ENCODE data around the gene TSPAN3.

Gene TSPAN3

DNA sequence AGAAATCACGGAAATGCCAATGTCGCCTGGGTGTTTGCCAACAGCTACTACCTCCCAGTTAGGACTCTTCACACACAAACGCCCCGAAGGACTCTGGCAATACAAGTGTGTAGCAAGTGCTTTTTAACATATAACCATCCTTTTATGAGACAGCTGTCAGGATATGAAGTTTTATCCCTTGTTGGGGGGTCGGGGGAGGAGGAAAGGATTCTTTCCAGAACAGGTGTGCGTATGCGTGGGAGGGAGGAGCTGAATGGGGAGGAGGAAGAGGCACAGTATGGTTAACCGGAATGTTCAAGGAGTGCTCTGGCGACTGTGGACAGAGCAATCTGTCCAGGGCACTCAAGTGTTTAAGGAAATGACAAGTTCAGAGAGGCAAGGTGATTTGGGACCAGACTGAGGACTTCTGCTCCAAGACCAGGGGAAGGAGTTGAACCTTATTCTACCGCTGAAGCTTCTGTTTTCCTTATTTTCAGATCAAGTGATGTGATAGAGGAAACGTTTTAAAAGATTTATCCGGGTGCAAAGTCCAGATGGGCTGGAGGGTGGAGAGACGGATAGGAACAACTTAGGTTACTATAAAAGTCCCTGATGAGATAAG is 1.3 kb downstream of the TSPAN3 start:
- no peaks in the 10 kb centered on the region for H3K9me3 Mint-ChIP-seq
- H3K36me3 Mint-ChIP-seq, result peaks cover 7% of the 10 kb centered on the region
- H3K4me1 Mint-ChIP-seq, result peaks cover 57% of the 10 kb centered on the region
- H3K27ac Mint-ChIP-seq, result peak overlapping the region; percentile 76
- peak overlapping the region; percentile 81 for H3K4me3 Mint-ChIP-seq
- H3K27me3 Mint-ChIP-seq, result no peaks in the 10 kb centered on the region
- ATAC-seq, result no peak

DNA sequence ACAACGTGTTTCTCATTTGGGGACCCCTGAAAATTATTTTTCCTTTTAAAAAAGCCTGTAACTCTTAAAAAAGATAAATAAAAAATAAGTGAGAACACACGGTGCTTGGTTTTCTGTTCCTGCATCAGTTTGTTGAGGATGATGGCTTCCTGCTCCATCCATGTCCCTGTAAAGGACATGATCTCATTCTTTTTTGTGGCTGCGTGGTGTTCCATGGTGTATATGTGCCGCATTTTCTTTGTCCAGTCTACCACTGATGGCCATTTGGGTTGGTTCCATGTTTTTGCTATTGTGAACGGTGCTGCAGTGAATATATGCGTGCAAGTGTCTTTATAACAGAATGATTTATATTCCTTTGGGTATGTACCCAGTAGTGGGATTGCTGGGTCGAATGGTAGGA is 2.3 kb downstream of the TSPAN3 start:
- H3K27ac Mint-ChIP-seq, result peak overlapping the region; percentile 67
- peaks cover 63% of the 10 kb centered on the region for H3K4me1 Mint-ChIP-seq
- H3K36me3 Mint-ChIP-seq, result peaks cover 12% of the 10 kb centered on the region
- ATAC-seq, result no peak
- H3K9me3 Mint-ChIP-seq, result no peaks in the 10 kb centered on the region
- no peaks in the 10 kb centered on the region for H3K27me3 Mint-ChIP-seq
- H3K4me3 Mint-ChIP-seq, result no peak overlapping the region

DNA sequence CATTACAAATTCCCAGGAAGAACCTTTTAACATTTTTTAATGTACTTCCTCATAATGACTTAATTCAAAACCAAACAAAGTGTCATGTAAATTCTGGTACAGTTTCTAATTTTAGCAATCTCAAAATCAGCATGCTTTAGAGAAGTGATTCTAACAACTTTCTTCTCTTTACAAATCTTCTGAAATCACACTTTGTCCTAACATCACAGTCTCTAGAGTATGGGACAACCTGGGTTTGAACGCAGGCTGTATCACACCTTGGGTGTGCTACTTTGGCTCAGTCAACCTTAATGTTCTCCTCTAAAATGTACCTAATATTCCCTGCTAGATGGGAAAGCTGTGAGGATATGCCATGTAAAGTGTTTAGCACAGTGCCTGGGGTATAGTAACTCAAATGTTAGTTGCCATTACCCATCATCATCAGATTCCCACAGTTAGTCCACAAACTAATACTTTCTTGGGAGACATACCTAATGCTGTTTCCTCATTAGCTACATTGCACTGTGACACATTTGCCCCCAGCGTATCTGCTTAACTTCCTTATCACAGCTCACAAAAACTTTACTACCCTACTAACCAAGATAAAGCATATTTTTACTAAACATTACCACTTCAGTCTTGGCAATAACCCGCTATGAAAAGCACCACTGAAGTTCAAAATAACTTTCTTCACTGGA is 3.1 kb downstream of the TSPAN3 start:
- peak; percentile 5 for ATAC-seq
- peaks cover 12% of the 10 kb centered on the region for H3K36me3 Mint-ChIP-seq
- peak overlapping the region; percentile 30 for H3K4me3 Mint-ChIP-seq
- H3K9me3 Mint-ChIP-seq, result no peaks in the 10 kb centered on the region
- no peaks in the 10 kb centered on the region for H3K27me3 Mint-ChIP-seq
- H3K4me1 Mint-ChIP-seq, result peaks cover 71% of the 10 kb centered on the region
- H3K27ac Mint-ChIP-seq, result peak overlapping the region; percentile 67

DNA sequence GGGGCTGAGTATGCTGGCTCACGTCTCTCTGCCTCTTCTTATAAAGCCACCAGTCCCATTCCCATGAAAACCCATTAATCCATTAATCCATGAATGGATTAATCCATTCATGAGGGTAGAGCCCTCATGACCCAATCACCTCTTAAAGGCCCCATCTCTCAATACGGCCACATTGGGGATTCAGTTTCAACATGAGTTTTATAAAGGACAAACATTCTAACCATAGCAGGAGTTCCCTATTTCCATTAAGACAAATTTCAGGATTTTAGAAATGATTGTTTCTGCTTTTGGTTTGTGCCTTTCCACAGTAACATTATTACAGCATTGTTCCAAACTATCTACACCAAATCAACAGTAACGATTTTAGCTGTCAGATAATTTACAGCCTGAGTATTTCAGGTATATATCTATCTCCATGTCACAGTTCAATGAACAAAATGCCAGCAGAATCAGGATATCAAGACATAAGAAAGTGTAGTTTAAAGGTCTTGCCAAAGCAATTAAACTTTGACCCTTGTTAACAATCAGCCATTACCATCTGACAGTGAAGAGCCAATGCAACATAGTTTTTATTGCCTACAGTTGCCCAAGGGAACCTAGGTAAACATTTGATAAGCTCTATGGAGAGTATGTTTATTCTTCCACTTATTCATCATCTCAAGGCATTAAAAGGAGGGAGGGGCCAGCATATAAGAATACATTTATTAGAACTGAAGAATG is 3.8 kb downstream of the TSPAN3 start:
- Mint-ChIP-seq H3K36me3 (peaks cover 12% of the 10 kb centered on the region), H3K27ac (peak overlapping the region; percentile 67), H3K27me3 (no peaks in the 10 kb centered on the region), H3K4me1 (peaks cover 76% of the 10 kb centered on the region), H3K4me3 (peak overlapping the region; percentile 30), H3K9me3 (no peaks in the 10 kb centered on the region)
- no peak for ATAC-seq

DNA sequence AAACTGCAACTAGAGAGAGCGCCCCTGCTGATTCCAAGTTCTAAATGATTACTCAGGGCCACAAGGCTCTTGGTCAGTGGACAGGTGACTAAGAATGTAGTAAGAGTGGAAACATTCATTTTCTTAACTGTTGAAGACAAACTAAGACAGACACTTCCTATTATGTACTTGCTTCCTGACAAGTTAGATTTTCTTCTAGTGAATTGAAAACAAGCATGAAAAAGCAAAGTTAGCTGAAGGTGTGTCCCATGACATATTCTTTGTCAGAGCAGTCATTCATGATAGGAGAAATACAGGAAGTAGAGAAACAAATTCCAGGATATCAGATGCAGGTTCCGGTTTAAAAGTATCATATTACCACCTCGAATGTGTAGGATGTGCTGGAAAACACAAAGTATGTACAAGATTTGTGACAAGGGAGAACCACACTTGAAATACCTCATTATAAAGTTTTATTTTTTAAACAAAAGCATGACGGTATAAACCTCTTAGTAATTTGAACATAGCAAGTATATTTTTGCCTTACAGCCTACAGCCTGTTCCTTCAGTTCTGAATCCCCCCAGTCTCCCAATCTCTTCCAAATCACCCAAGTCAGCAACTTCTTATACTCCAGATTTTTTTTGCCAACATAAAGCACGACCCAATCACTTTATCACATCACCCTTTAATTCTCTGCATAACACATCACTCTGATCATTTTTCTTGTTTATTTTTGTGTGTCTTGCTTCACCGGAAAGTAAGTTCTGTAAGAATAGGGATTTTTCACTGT is 6.2 kb downstream of the TSPAN3 start:
- Mint-ChIP-seq H3K4me3 (no peak overlapping the region), H3K27me3 (no peaks in the 10 kb centered on the region), H3K9me3 (no peaks in the 10 kb centered on the region), H3K4me1 (peaks cover 81% of the 10 kb centered on the region), H3K27ac (no peak overlapping the region), H3K36me3 (peaks cover 12% of the 10 kb centered on the region)
- no peak for ATAC-seq

DNA sequence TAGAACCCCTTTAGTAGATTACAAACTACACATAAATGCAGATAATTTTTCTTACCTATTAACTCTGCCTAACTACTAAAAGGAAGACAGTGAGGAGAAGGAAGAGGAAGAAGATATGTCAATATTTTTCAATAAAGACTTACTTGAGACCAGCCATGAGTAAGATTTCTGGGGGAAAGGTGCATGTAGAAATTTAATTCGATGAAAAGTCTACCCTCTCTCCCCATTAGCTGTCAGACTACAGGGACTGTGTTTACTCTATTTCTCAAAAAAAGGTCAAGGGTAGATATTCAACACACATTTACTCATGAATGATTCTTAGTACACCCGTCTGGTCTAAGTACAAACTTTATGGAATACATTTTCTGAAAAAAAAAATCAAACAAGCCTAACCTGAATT is 6.8 kb downstream of the TSPAN3 start:
- no peak for ATAC-seq
- peaks cover 79% of the 10 kb centered on the region for H3K4me1 Mint-ChIP-seq
- no peak overlapping the region for H3K27ac Mint-ChIP-seq
- no peaks in the 10 kb centered on the region for H3K27me3 Mint-ChIP-seq
- H3K9me3 Mint-ChIP-seq, result no peaks in the 10 kb centered on the region
- H3K4me3 Mint-ChIP-seq, result no peak overlapping the region
- H3K36me3 Mint-ChIP-seq, result peaks cover 12% of the 10 kb centered on the region

DNA sequence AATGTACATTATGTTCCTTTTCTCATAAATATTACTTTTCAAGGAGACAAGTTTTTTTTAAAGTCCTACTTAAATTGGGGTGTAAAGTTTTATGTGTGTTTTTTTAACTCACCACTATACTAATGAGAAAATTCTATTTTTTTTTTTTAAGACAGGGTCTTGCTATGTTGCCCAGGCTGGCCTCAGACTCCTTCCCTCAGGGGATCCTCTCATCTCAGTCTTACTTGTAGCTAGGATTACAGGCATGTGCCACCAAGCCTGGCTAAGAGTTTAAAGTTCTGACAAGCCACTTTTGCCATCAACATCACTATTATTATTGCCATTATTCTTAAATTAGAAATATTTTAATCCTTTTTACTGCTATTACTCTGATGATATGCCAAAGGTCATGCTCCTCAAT is 7.7 kb downstream of the TSPAN3 start:
- H3K27ac Mint-ChIP-seq, result no peak overlapping the region
- no peaks in the 10 kb centered on the region for H3K27me3 Mint-ChIP-seq
- no peak overlapping the region for H3K4me3 Mint-ChIP-seq
- H3K36me3 Mint-ChIP-seq, result peaks cover 12% of the 10 kb centered on the region
- no peak for ATAC-seq
- H3K4me1 Mint-ChIP-seq, result peaks cover 77% of the 10 kb centered on the region
- no peaks in the 10 kb centered on the region for H3K9me3 Mint-ChIP-seq

DNA sequence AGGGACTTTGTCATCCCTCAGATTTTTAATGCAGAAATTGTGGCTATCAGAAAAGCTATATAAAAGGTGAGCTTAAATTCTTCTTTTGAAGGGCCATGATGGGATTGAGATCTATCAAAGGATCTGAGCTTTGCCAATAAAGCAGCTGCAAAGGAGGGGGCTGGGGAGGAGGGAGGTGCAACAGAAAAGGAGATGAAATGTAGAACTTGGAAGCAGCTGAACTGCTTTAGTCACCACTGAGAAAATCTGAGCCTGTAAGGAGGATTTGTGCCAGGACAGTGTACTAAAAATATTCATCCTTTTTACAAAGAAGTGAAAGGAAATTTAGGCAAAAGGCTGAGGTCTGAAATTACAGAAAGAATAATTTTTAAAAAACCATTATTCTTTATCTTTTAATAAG is 10.4 kb downstream of the TSPAN3 start:
- H3K27ac Mint-ChIP-seq, result peak overlapping the region; percentile 51
- no peaks in the 10 kb centered on the region for H3K9me3 Mint-ChIP-seq
- ATAC-seq, result no peak
- no peaks in the 10 kb centered on the region for H3K27me3 Mint-ChIP-seq
- peaks cover 14% of the 10 kb centered on the region for H3K36me3 Mint-ChIP-seq
- no peak overlapping the region for H3K4me3 Mint-ChIP-seq
- H3K4me1 Mint-ChIP-seq, result peaks cover 76% of the 10 kb centered on the region

DNA sequence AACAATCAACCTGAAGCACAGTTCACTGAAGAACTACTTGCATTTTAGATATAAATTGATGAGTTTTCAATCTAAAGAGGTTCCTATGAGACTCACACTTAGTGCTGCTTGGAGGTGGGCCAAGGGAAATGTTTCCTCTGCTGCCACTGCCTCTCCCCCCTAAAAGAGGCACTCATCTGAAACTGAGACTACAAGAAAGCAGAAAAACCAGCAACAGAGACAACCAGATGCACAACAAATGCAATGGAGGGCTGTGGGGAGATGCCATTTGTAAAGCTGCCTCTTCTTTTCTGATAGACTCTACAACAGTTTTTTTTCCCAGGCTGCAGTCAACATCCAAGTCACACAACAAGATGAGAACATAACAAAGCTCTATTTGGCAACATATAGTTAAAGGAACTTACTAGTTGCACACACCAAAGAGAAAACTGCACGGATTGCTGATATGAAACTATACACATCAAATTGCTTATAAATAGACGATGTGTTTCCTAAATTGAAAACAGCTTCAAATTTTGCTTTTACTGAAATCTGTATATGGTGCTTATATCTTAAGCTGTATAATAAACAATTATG is 11.0 kb downstream of the TSPAN3 start:
- Mint-ChIP-seq H3K27ac (peak overlapping the region; percentile 51), H3K36me3 (peaks cover 14% of the 10 kb centered on the region), H3K4me3 (no peak overlapping the region), H3K4me1 (peaks cover 77% of the 10 kb centered on the region), H3K27me3 (no peaks in the 10 kb centered on the region), H3K9me3 (no peaks in the 10 kb centered on the region)
- ATAC-seq, result no peak

DNA sequence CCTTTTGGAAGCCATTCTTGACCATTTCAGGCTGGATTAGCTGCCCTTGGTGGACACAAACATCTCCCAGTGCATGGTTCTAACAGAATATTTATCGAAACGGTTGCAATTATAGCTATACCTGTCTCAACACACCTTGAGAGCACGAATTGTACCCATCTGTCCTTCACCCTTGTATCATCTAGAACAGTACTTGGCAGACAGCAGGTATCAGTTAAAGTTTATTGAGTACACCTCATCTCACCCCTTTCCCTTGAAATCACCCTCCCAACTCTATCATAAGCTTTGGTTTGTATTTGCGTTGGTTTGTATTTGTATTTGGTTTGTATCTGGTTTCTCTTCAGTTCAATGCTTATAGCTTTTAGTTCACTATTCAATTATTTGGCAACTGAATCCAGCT is 12.4 kb downstream of the TSPAN3 start:
- H3K4me3 Mint-ChIP-seq, result no peak overlapping the region
- H3K27ac Mint-ChIP-seq, result peak overlapping the region; percentile 50
- H3K27me3 Mint-ChIP-seq, result no peaks in the 10 kb centered on the region
- H3K4me1 Mint-ChIP-seq, result peaks cover 77% of the 10 kb centered on the region
- peaks cover 18% of the 10 kb centered on the region for H3K36me3 Mint-ChIP-seq
- no peak for ATAC-seq
- no peaks in the 10 kb centered on the region for H3K9me3 Mint-ChIP-seq

DNA sequence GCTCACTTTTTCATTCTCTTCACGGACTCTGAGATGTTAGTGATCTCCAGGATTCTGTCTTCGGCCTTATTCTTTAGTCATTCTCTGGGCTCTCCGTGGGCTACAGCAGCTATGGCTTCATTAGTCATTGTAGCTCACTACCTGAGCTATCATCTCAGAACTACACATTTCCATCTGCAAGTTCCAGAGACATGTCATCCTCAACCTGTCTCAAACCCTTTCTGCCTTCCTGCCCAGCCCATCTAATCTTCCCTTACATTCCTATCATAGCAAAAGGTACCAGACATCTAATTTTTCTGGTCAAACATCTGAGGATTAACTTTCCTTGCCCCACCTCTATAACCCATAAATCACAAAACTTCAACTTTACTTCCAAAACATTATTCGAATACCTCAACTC is 13.2 kb downstream of the TSPAN3 start:
- Mint-ChIP-seq H3K27me3 (no peaks in the 10 kb centered on the region), H3K36me3 (peaks cover 18% of the 10 kb centered on the region), H3K27ac (peak overlapping the region; percentile 50), H3K4me1 (peaks cover 69% of the 10 kb centered on the region), H3K9me3 (no peaks in the 10 kb centered on the region), H3K4me3 (no peak overlapping the region)
- ATAC-seq, result no peak

DNA sequence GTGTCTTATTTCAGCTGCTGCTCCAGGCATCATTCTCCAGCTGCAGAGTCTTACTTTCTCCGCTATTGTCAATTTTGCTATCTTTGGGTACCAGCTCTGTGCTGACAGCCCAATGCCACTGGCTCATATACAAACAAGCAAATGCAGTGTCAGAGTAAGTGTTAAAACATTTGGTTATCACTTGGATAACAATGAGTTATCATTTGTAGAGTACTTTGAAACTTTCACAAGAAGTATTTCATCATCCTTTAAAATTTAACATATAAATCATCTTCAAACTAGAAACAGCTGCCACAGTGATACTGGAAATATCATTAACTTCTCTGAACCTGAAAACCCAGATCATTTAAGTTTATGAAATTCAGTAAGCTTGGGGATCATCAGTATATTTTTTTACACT is 13.8 kb downstream of the TSPAN3 start:
- ATAC-seq, result no peak
- Mint-ChIP-seq H3K4me3 (no peak overlapping the region), H3K27ac (peak overlapping the region; percentile 50), H3K9me3 (no peaks in the 10 kb centered on the region), H3K36me3 (peaks cover 18% of the 10 kb centered on the region), H3K27me3 (no peaks in the 10 kb centered on the region), H3K4me1 (peaks cover 65% of the 10 kb centered on the region)

DNA sequence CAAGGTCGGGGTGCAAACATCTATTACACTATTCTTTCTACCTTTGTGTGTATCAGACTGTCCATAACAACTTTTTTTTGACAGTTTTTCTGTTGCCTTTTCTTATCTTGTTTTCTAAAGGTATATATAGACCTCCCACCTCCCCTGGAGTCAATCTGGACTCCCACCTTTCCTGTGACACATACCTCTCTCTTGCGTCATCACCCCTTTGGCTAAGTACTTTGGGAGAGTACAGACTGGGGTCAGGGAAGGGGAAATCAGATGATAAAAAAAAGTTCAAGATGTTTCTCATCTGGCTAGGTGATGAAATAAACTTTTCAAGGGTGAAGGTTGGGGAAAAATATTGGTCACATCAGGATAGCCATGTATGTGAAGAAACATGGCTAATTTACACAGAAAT is 17.2 kb downstream of the TSPAN3 start:
- Mint-ChIP-seq H3K36me3 (peaks cover 34% of the 10 kb centered on the region), H3K27ac (no peak overlapping the region), H3K4me1 (peaks cover 39% of the 10 kb centered on the region), H3K27me3 (no peaks in the 10 kb centered on the region), H3K9me3 (no peaks in the 10 kb centered on the region), H3K4me3 (no peak overlapping the region)
- ATAC-seq, result no peak

DNA sequence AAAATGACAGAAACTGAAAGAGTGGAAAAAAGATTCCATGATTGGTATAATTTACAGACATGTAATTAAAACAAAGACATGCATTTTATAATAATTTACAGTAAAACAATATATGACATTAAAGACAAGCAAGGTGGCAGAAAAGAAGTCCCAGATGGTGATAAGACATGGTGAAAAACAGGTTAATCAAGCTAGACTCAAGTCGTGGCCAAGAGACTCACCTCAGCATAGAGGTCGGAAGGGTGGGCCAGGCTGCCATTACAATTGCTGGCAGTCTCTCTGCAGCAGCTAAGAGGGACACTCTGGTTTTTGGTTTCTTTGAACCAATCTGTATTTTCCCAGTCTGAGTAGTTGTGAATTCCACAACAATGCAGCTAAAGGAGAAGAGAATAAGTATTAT is 18.4 kb downstream of the TSPAN3 start:
- H3K27me3 Mint-ChIP-seq, result no peaks in the 10 kb centered on the region
- ATAC-seq, result no peak
- peaks cover 30% of the 10 kb centered on the region for H3K36me3 Mint-ChIP-seq
- H3K9me3 Mint-ChIP-seq, result no peaks in the 10 kb centered on the region
- no peak overlapping the region for H3K27ac Mint-ChIP-seq
- peaks cover 28% of the 10 kb centered on the region for H3K4me1 Mint-ChIP-seq
- no peak overlapping the region for H3K4me3 Mint-ChIP-seq
